HepG2 (cell line): Measurements from ENCODE around the gene SEPTIN5.

Source experiments
- AHDC1 ChIP-seq: sonication (generic); formaldehyde crosslinking; IDR thresholded peaks from 2 replicates; pipeline ENCODE4 v1.5.1; 2020; ENCODE audit warnings: mild to moderate bottlenecking, missing genetic modification reagents, borderline replicate concordance
- CTCF ChIP-seq: sonication (generic); formaldehyde crosslinking; IDR thresholded peaks from 2 replicates; pipeline ENCODE4 v1.5.0; 2020; ENCODE audit warnings: mild to moderate bottlenecking, missing genetic modification reagents, moderate library complexity
- MAFK ChIP-seq, 2 experiments: IDR thresholded peaks in 1 of 2; conservative IDR thresholded peaks in 1 of 2; 2 replicates each; pipeline ENCODE4 v1.6.1; 2011; ENCODE audit warnings: improper control_type of control experiment in 2 of 2, low read length in 2 of 2
- POLR2AphosphoS5 ChIP-seq: IDR thresholded peaks from 2 replicates; pipeline ENCODE4 v1.6.1; 2012; ENCODE audit warnings: low read depth, low read length
- REST ChIP-seq, 2 experiments: IDR thresholded peaks; 2 replicates each; pipeline ENCODE4 v1.6.1; 2011 to 2012; ENCODE audit warnings: low read length in 2 of 2, borderline replicate concordance in 1 of 2, low read depth in 1 of 2, mild to moderate bottlenecking in 1 of 2, moderate library complexity in 1 of 2
- SALL2 ChIP-seq: sonication (generic); formaldehyde crosslinking; IDR thresholded peaks from 2 replicates; pipeline ENCODE4 v1.8.1; 2023; ENCODE audit warnings: mild to moderate bottlenecking, missing genetic modification reagents, inconsistent platforms
- ZC3H4 ChIP-seq: sonication (generic); formaldehyde crosslinking; IDR thresholded peaks from 2 replicates; pipeline ENCODE4 v1.4.0; 2020; ENCODE audit warnings: missing genetic modification reagents, borderline replicate concordance
- TF ChIP-seq, protein P1 (sequence below): sonication (generic); formaldehyde crosslinking; IDR thresholded peaks from 2 replicates; pipeline ENCODE4 v1.8.0; 2022; ENCODE audit warnings: missing genetic modification reagents, mild to moderate bottlenecking, moderate library complexity, borderline replicate concordance

- TF ChIP-seq, protein P1, sequence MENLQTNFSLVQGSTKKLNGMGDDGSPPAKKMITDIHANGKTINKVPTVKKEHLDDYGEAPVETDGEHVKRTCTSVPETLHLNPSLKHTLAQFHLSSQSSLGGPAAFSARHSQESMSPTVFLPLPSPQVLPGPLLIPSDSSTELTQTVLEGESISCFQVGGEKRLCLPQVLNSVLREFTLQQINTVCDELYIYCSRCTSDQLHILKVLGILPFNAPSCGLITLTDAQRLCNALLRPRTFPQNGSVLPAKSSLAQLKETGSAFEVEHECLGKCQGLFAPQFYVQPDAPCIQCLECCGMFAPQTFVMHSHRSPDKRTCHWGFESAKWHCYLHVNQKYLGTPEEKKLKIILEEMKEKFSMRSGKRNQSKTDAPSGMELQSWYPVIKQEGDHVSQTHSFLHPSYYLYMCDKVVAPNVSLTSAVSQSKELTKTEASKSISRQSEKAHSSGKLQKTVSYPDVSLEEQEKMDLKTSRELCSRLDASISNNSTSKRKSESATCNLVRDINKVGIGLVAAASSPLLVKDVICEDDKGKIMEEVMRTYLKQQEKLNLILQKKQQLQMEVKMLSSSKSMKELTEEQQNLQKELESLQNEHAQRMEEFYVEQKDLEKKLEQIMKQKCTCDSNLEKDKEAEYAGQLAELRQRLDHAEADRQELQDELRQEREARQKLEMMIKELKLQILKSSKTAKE (CRISPR knock-in tag) = no peak
- TF ChIP-seq MAFK (conservative IDR thresholded peaks at IDR 0.05 in 1 of 2, IDR thresholded peaks at IDR 0.05 in 1 of 2; ENCODE audit: low read length in 2 of 2) (no peak), CTCF (no peak), REST (IDR thresholded peaks at IDR 0.05; ENCODE audit: borderline replicate concordance in 1 of 2, low read depth in 1 of 2, low read length in 2 of 2) (no peak), POLR2AphosphoS5 (no peak), AHDC1 (CRISPR knock-in tag) (no peak), SALL2 (CRISPR knock-in tag) (no peak), ZC3H4 (no peak)
These were observed 35.6 kb downstream of the SEPTIN5 start for GRCh38 chr22:19749876-19750275.
